ENCODE results near the gene KRT77. TPM values are rescaled to one million over a fixed set of nuclear protein-coding genes. Genes with fewer than 3 reads are reported as not detected.

KRT77 gene
- not detected in 5 replicates for total RNA-seq (2022; extraction: Qiagen RNA extraction)

GRCh38 chr12:52703424-52703823, at the start of gene KRT77:
Gene KRT77, minus strand, starts transcription at chr12:52703524. Its CDS starts 90 bp downstream, at chr12:52703434.

GRCh38 chr12:52680363-52680762, 23.0 kb downstream of the KRT77 start, which contains the start of gene KRT1:
Gene KRT1, minus strand, starts transcription at chr12:52680407. Its CDS starts 59 bp downstream, at chr12:52680348.

GRCh38 chr12:52651726-52652261, 51.5 kb downstream of the KRT77 start, which contains the start of gene KRT2:
Gene KRT2, minus strand, starts transcription at chr12:52652211. Its CDS starts 69 bp downstream, at chr12:52652142.

Other genes with a start within 250 kb of the KRT77 start
- gene KRT6C, start 229.7 kb downstream of the KRT77 start, total RNA-seq (2022; extraction: Qiagen RNA extraction), result not detected in 5 replicates
- gene KRT6A, start 210.3 kb downstream of the KRT77 start, total RNA-seq (2022; extraction: Qiagen RNA extraction), result 10.0 to 14.8 TPM (median 12.1 TPM) in 5 replicates
- gene KRT5, start 183.1 kb downstream of the KRT77 start, total RNA-seq (2022; extraction: Qiagen RNA extraction), result 0.52 to 0.72 TPM (median 0.62 TPM) in 5 replicates
- gene KRT71, start 150.4 kb downstream of the KRT77 start, total RNA-seq (2022; extraction: Qiagen RNA extraction), result 0.02 to 0.09 TPM (median 0.05 TPM) in 3 of 5 replicates, not detected in the others
- 0.02 to 0.03 TPM in 2 of 5 replicates, not detected in the others for gene KRT74, start 129.7 kb downstream of the KRT77 start, total RNA-seq (2022; extraction: Qiagen RNA extraction)
- 0.05 TPM in 1 of 5 replicates, not detected in the others for gene KRT72, start 102.1 kb downstream of the KRT77 start, total RNA-seq (2022; extraction: Qiagen RNA extraction)
- gene KRT73, start 85.0 kb downstream of the KRT77 start, total RNA-seq (2022; extraction: Qiagen RNA extraction), result not detected in 5 replicates
- 0.03 TPM in 1 of 5 replicates, not detected in the others for gene KRT2, start 51.3 kb downstream of the KRT77 start, total RNA-seq (2022; extraction: Qiagen RNA extraction)
- not detected in 5 replicates for gene KRT1, start 23.1 kb downstream of the KRT77 start, total RNA-seq (2022; extraction: Qiagen RNA extraction)
- gene KRT76, start 73.8 kb upstream of the KRT77 start, total RNA-seq (2022; extraction: Qiagen RNA extraction), result not detected in 5 replicates
- gene KRT3, start 92.6 kb upstream of the KRT77 start, total RNA-seq (2022; extraction: Qiagen RNA extraction), result 0.03 to 0.06 TPM in 2 of 5 replicates, not detected in the others
- 2.1 to 3.6 TPM (median 2.7 TPM) in 5 replicates for gene KRT4, start 110.6 kb upstream of the KRT77 start, total RNA-seq (2022; extraction: Qiagen RNA extraction)
- gene KRT79, start 130.8 kb upstream of the KRT77 start, total RNA-seq (2022; extraction: Qiagen RNA extraction), result 0.05 to 0.10 TPM (median 0.07 TPM) in 4 of 5 replicates, not detected in the other
- gene KRT78, start 145.5 kb upstream of the KRT77 start, total RNA-seq (2022; extraction: Qiagen RNA extraction), result 0.04 to 0.13 TPM (median 0.07 TPM) in 5 replicates
- gene KRT8, start 201.6 kb upstream of the KRT77 start, total RNA-seq (2022; extraction: Qiagen RNA extraction), result 4,552 to 5,559 TPM (median 5,427 TPM) in 5 replicates
- 3,062 to 3,782 TPM (median 3,614 TPM) in 5 replicates for gene KRT18, start 245.6 kb upstream of the KRT77 start, total RNA-seq (2022; extraction: Qiagen RNA extraction)